Measurements from ENCODE around the gene MRNIP.

The MRNIP gene

GRCh38 chr5:179805529-179806249 is 52.9 kb downstream of the MRNIP start:
- peak in 1 of 2 experiments; percentile 45 for DNase-seq (ENCODE audit: low read depth in 1 of 2, low spot score in 1 of 2)
- H3K27ac ChIP-seq (replicated peaks), result peak overlapping the region; percentile 97
- TF ChIP-seq SPI1 (IDR thresholded peaks at IDR 0.05; ENCODE audit: borderline replicate concordance, low read depth), result no peak

GRCh38 chr5:179805070-179805528 is 53.5 kb downstream of the MRNIP start:
- Histone ChIP-seq H3K27ac (replicated peaks) (peak overlapping the region; percentile 97), H3K4me3 (replicated peaks; ENCODE audit: insufficient read depth, low read length) (peak overlapping the region; percentile 72), H3K27me3 (ENCODE audit: insufficient read depth, poor library complexity, severe bottlenecking) (no peaks in the 10 kb centered on the region)
- TF ChIP-seq REST (IDR thresholded peaks at IDR 0.05; ENCODE audit: insufficient replicate concordance, low read depth) (no peak), SPI1 (IDR thresholded peaks at IDR 0.05; ENCODE audit: borderline replicate concordance, low read depth) (no peak), CTCF (IDR thresholded peaks at IDR 0.05; ENCODE audit: insufficient read depth, low read length) (no peak), POLR2AphosphoS5 (IDR thresholded peaks at IDR 0.05; ENCODE audit: low read depth) (no peak), GABPA (IDR thresholded peaks at IDR 0.05; ENCODE audit: low read depth) (no peak)
- peak in 1 of 2 experiments; percentile 31 for DNase-seq (ENCODE audit: low read depth in 1 of 2, low spot score in 1 of 2)

More at GRCh38 chr5:179805529-179806249, 52.9 kb downstream of the MRNIP start:
- no peaks in the 10 kb centered on the region for H3K27me3 ChIP-seq (ENCODE audit: insufficient read depth, poor library complexity, severe bottlenecking)
- H3K4me3 ChIP-seq (replicated peaks; ENCODE audit: insufficient read depth, low read length), result peak overlapping the region; percentile 72

- H3K27ac ChIP-seq (replicated peaks), result peak overlapping the region; percentile 97
- no peaks in the 10 kb centered on the region for H3K27me3 ChIP-seq (ENCODE audit: insufficient read depth, poor library complexity, severe bottlenecking)
- no peak for TF ChIP-seq GABPA (IDR thresholded peaks at IDR 0.05; ENCODE audit: low read depth)
- no peak for TF ChIP-seq SPI1 (IDR thresholded peaks at IDR 0.05; ENCODE audit: borderline replicate concordance, low read depth)
- no peak for TF ChIP-seq REST (IDR thresholded peaks at IDR 0.05; ENCODE audit: insufficient replicate concordance, low read depth)
- TF ChIP-seq POLR2AphosphoS5 (IDR thresholded peaks at IDR 0.05; ENCODE audit: low read depth), result no peak
- TF ChIP-seq CTCF (IDR thresholded peaks at IDR 0.05; ENCODE audit: insufficient read depth, low read length), result no peak
- H3K4me3 ChIP-seq (replicated peaks; ENCODE audit: insufficient read depth, low read length), result peak overlapping the region; percentile 72
- DNase-seq (ENCODE audit: low read depth in 1 of 2, low spot score in 1 of 2), result no peak
These were observed 54.1 kb downstream of the MRNIP start for GRCh38 chr5:179804555-179804947.

- no peaks in the 10 kb centered on the region for H3K27me3 ChIP-seq (ENCODE audit: insufficient read depth, poor library complexity, severe bottlenecking)
- TF ChIP-seq SPI1 (IDR thresholded peaks at IDR 0.05; ENCODE audit: borderline replicate concordance, low read depth), result peak; percentile 19; the same call in 1 of the 2 replicates
- TF ChIP-seq REST (IDR thresholded peaks at IDR 0.05; ENCODE audit: insufficient replicate concordance, low read depth), result no peak
- TF ChIP-seq GABPA (IDR thresholded peaks at IDR 0.05; ENCODE audit: low read depth), result peak; percentile 52
- peak; percentile 85 for TF ChIP-seq POLR2AphosphoS5 (IDR thresholded peaks at IDR 0.05; ENCODE audit: low read depth)
- no peak for TF ChIP-seq CTCF (IDR thresholded peaks at IDR 0.05; ENCODE audit: insufficient read depth, low read length)
- H3K4me3 ChIP-seq (replicated peaks; ENCODE audit: insufficient read depth, low read length), result peak overlapping the region; percentile 72
- peak overlapping the region; percentile 97 for H3K27ac ChIP-seq (replicated peaks)
- DNase-seq (ENCODE audit: low read depth in 1 of 2, low spot score in 1 of 2), result peak in 1 of 2 experiments; percentile 94
These were observed 54.7 kb downstream of the MRNIP start for GRCh38 chr5:179803651-179804554.

Data from HL-60 (cell line).